GM12892 (cell line): ENCODE measurements around the gene P2RX6.

Experiments
- DNase-seq: peaks from one replicate; pipeline ENCODE4 v3.0.0; 2011; ENCODE audit not compliant: insufficient read length
- FAIRE-seq: peaks from 2 replicates; lab custom pipeline; 2011; peaks lifted over from hg19 to GRCh38; lab: Jason Lieb, UNC
- POLR2A ChIP-seq: IDR thresholded peaks from 2 replicates; pipeline ENCODE4 v1.6.1; 2011; ENCODE audit warnings: low read depth, low read length, control low read depth
- POLR2AphosphoS5 ChIP-seq: IDR thresholded peaks from 2 replicates; pipeline ENCODE4 v1.6.1; 2011; ENCODE audit warnings: low read depth, low read length, control low read depth
- TAF1 ChIP-seq: IDR thresholded peaks from 2 replicates; pipeline ENCODE4 v1.6.1; 2011; ENCODE audit warnings: low read depth, mild to moderate bottlenecking, control low read depth, low read length, borderline replicate concordance

P2RX6 gene

GRCh38 chr22:20992456-20993303 lies 22.3 kb upstream of the P2RX6 start:
- TF ChIP-seq POLR2AphosphoS5 (no peak), TAF1 (no peak), POLR2A (no peak)
- DNase-seq (no peak), FAIRE-seq (no peak)

GRCh38 chr22:20993304-20994127 lies 21.4 kb upstream of the P2RX6 start:
- TF ChIP-seq TAF1 (no peak), POLR2AphosphoS5 (no peak), POLR2A (no peak)
- DNase-seq (no peak), FAIRE-seq (no peak)

GRCh38 chr22:20994128-20994901 lies 20.6 kb upstream of the P2RX6 start:
- FAIRE-seq (no peak), DNase-seq (no peak)
- TF ChIP-seq POLR2A (no peak), POLR2AphosphoS5 (no peak), TAF1 (no peak)

GRCh38 chr22:20994902-20995241 lies 20.1 kb upstream of the P2RX6 start:
- TF ChIP-seq TAF1 = no peak
- no peak for TF ChIP-seq POLR2AphosphoS5
- TF ChIP-seq POLR2A = no peak
- no peak for DNase-seq
- FAIRE-seq = no peak

- FAIRE-seq (no peak), DNase-seq (no peak)
- TF ChIP-seq POLR2A = no peak
- no peak for TF ChIP-seq TAF1
- no peak for TF ChIP-seq POLR2AphosphoS5
Observed at GRCh38 chr22:20995329-20996030, 19.5 kb upstream of the P2RX6 start.

GRCh38 chr22:20996031-20996410 lies 18.9 kb upstream of the P2RX6 start:
- FAIRE-seq = no peak
- no peak for DNase-seq
- peak; percentile 23; the same call in 1 of the 2 replicates for TF ChIP-seq POLR2A
- TF ChIP-seq TAF1 = no peak

- no peak for DNase-seq
- no peak for FAIRE-seq
- TF ChIP-seq POLR2AphosphoS5 = no peak; the same call in 1 of the 2 replicates
- TF ChIP-seq TAF1 = no peak
Observed at GRCh38 chr22:20996598-20997535, 18.1 kb upstream of the P2RX6 start.

- TF ChIP-seq POLR2AphosphoS5 (peak; percentile 3), POLR2A (0 out of 2 replicates have a peak, but pooled peaks have one; percentile 45), TAF1 (no peak)
- no peak for DNase-seq
- FAIRE-seq = no peak
Observed at GRCh38 chr22:20997536-20998257, 17.3 kb upstream of the P2RX6 start.
